Stimulated activated CD4-positive, alpha-beta T cell treated with anti-CD3 and anti-CD28 coated beads, Interleukin-12 subunit alpha, Interleukin-12 subunit beta, amount 100 ng/mL, for 4 hours (primary cell): ENCODE measurements around the gene KRTAP10-7.
"Not testable (repeated sequence)": the region's sequence is repeated elsewhere in the genome, so short reads cannot be mapped to it uniquely, and the experiment has no call there.

Experiments used
- DNase-seq: peaks from one replicate; pipeline ENCODE4 v3.0.0-alpha.2; 2020

KRTAP10-7 gene

DNA sequence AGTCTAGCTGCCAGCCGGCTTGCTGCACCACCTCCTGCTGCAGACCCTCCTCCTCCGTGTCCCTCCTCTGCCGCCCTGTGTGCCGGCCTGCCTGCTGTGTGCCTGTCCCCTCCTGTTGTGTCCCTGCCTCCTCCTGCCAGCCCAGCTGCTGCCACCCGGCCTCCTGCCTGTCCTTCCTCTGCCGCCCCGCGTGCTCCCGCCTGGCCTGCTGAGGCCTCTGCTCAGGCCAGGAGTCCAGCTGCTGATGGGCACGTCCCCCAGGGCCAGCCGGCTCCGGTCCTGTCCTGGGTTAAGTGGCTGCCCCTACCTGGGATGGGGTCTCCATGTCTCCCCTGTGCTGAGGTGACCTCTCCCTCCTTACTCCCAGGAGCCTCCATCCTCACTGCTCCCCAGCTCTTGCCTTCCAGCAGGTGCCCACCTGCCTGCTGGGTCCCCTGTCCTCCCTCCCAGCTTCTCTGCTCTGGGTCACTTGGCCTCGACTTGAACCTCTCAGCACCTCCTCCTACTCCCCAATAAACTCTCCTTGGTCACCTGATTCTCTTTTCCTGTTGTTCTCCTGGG lies 12.4 kb downstream of the KRTAP10-7 start:
- no peak for DNase-seq

DNA sequence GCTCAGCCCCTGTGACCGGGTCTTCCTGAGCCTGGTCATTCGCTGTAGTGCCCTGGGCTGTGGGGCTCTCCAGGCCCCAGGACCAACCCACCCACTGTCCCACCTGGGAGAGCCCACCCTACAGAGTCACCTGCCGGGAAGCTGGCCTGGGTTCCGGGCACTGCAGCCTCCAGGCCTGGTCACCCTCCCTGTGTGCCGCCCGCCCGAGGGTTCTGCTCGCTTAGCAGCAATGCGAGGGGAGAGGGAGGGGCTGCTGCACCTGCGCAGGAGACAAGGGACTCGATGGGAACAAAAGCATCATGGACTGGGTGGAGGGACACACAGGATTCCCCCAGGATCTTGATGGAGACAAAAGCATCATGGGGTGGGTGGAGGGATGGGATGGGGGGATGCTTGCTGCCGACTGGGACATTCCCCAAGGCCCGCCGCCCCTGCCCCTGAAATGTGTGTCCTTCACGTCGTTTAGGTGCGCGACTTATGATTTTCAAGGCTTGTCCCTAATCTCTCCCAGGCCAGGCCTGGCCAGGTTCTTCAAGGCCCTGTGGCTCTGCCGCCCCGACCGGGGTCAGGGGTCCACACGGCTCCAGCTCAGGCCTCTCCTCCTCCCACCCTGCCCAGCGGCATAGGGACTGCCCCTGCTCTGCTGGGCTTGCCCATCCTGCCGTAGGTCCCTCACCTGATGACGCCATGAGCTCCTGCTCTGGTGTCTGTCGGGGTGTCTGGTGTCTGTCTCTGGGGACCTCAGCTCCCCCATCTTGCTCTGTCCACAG lies 13.2 kb downstream of the KRTAP10-7 start:
- DNase-seq, result no peak

DNA sequence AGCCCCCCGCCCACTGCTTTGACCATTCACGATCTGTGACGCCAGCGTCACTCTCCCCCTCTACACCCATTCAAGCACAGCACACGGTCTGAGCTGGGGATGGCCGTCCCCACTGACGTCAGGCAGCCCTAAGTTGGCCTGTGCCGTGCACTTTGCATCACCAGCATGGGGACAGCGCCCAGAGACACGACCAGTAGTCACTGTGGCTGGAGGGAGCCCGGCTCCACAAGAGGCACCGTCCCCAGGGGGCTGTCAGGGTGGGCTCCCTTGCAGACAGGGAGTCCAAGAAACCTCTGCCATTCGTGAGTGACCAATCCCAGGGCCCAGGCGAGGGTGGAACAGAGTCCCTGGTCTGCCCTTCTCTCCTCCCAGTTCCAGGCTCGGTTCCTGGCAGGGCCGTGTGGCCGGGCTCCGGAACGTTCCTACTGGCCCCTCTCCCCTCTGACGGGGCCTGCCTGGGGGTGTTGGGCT lies 13.8 kb downstream of the KRTAP10-7 start:
- DNase-seq, result no peak

DNA sequence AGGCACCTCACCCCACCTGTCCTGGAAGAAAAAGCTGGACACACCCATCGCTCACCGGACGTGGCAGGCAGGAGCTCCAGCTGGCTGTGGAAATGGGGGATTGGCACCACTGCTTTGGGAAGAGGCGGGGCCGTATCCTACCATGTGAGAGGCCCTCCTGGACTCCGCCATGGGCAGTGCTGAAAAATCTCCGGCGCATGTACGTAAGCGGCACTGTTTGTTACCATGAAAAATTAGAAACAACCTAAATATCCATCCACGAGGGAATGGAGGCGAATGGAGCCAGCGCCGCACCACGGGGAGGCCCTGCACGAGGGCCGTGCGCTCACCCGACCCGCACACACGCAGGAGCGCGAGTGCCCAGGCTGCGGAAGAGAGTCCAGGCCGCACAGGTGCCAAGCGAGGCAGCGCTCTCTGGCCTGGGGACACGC lies 14.6 kb downstream of the KRTAP10-7 start:
- DNase-seq, result no peak

DNA sequence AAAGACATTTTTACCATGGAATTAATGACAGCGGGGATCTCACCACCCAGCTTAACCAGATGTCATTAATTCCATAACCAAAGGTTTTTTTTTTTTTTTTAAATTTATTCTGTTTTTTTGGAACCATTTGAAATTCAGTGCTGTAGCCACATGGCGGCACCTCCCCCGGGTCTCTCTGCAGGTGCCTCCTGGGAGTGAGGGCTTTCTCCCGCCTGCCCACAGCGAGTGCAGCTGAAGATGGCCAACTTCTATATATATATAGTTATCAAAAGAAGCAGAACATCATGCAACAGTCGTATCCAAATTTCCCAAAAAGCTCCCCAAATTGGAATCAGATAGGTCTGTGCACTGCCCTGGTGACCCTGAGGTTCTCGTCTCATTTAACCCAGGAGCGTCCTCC lies 15.1 kb downstream of the KRTAP10-7 start:
- DNase-seq, result no peak

DNA sequence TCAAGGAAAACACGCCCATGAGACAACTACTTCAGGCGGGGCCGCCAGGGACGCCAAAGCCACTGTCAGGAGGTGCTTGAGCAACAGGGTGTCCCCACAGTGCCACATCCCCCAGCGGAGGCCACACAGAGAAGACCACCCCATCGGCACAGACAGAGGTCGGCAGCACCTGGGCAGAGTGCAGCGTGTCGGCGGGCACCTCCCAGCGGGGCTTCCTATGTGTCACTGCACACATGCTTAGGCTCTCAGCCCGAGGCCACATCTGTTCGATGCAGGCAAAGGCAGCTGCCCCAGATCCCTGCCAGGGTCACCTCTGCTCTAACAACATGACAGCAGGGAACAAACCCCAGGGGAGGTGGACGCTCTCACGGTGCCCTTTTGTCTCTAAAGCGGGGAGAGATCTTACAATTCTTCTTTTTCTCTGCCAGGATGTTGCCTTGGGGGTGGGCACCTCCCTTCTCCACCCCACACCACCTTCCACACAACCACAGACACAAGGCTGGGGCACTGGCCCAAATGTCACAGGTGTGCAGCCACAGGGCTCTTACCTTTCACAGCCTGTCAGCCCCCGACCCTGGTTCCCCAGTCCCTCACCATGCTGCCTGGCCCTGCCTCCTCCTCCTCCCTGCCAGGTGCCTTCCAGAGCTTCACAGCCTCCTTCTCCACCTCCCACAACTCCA lies 15.7 kb downstream of the KRTAP10-7 start:
- DNase-seq, result no peak

DNA sequence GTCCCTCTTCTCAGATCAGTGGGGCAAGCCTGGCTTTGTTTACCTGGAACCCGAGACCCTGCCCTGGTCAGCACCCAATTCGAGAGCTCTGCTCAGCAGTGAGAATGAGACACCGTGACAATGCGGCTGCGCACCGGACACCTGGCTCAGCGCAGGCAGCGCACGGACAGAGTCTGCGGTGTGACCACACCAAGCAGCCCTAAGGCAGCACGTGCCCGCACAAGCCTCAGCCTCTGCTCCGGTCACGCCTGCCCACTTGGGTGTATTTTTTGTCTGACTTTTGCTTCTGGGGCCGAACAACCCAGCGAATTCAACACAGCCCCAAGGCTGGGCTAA lies 16.2 kb downstream of the KRTAP10-7 start:
- DNase-seq, result no peak

DNA sequence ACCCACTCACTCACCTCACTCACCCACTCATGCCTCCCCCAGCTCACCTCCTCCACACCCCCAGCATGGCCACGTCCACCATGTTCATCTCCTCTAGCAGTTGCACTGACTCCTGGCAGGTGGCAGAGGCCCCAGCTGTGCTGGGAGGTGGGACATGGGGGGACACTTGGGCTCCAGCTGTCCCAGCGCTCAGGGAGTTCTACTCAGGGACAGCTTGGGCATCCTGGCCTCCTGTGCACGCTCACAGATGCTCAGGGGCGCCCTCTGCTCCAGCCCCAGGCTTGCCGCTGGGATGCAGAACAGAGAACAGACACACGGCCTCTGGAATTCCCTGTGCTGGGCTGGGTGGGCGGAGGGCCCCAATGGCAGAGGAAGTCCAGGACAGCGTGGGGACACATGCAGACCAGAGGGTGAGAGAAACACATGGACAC lies 16.7 kb downstream of the KRTAP10-7 start:
- DNase-seq, result no peak

DNA sequence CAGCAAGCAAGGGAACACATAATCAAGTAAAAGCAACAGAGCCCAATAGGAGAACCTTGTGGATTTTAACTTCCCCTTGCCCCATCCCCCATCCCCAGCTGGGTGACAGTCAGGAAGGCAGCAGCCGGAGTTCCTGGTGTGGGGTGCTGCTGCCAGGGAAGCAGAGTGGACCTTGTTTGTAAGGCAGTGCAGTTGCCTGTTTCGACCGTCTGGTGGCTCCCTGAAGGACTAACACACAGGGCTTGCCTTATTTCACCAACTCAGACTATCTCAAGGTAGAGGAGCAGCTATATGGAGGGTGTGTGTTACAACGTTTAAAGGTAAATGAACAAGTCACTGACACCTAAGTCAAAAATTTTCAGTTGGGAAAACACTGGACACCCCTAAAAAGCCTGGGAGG lies 18.1 kb downstream of the KRTAP10-7 start:
- DNase-seq, result no peak

DNA sequence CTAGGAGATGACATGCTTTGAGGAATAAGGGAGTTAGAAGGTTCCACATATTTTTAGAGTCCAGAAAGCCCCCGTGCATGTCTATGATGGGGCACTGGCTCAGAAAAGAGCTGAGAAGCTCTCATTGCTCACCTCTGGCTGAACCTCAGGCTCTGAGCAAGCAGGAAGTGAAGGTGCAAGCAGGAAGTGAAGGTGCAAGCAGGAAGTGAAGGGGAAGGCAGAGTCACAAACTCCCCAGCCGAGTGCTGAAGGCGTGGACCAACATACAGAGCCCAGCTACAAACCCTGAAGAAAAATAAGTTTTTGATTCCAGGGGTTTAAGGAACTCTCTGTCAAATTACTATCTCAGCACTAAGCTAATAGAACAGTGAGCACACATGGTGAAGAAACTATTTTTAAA lies 18.5 kb downstream of the KRTAP10-7 start:
- peak; percentile 37 for DNase-seq

DNA sequence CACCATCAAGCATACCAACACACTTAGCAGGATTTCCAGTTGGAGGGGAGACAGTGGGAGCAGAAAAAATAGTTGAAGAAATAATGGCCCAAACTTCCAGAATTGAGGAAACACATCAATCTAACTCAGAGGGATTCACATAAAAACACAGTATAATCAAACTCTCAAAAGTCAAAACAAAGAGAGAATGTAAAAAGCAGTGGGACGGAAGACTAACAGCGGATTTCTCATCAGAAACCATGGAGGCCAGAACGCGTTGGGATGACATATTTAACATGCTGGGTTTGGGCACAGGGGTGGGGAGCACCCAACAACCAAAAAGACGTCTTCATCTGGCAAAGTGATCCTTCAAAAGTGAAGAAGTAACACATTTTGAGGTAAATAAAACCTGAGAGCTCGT lies 19.5 kb downstream of the KRTAP10-7 start:
- DNase-seq, result no peak

DNA sequence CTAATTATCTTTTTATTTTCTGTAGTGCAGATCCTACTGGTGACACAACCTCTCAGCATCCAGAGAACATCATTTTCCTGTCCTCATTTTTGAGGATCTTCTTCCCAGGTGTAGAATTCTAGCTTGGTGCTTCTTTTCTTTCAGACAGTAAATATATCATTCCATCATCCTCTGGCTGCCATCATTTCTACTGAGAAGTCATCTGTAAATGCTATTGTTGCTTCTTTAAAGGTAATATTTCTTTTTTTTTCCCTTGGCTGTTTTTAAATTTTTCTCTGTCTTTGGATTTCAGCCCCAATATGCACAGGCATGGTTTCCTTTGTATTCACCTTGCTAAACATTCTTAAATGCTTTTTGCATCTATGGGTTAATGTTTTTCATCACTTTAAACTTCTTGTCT lies 23.2 kb downstream of the KRTAP10-7 start:
- DNase-seq, result no peak

DNA sequence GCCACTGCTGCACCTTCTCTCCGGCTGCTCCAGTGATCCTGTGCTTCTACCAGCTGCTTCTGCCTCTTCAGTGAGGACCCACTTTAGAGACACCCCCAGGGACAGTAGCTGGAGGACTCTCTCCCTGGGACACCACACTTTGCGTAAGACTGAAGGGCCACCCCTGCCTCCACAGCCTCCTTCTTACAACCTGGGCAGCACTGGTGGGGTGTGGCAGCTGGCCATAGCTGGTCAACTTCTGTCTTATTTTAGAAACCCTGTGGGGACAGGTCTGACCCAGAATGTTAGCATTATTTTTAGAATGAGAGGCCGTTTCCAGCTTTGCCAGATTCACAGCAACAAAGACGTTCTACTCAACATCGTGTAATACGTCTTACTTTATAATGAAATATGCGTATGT lies 25.4 kb downstream of the KRTAP10-7 start:
- DNase-seq, result no peak

DNA sequence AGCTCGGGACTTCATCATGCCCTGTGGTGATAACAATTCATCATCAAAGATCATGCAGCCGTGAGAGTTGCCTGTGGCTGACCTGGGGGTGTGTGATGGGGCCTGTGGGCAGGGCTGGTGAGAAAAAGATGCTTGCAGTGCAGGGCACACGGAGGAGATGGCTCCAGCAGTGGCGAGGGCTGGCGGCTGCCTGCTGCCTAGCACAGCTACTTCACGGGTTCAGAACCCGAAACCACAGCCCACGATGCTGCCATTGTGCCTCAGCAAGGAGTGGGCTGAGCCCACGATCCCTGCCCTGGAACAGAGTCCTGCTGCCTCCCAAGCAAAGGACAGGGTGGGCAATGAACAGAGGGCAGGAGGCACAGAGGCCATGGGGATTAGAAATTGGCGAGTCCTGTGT lies 25.9 kb downstream of the KRTAP10-7 start:
- DNase-seq, result no peak

DNA sequence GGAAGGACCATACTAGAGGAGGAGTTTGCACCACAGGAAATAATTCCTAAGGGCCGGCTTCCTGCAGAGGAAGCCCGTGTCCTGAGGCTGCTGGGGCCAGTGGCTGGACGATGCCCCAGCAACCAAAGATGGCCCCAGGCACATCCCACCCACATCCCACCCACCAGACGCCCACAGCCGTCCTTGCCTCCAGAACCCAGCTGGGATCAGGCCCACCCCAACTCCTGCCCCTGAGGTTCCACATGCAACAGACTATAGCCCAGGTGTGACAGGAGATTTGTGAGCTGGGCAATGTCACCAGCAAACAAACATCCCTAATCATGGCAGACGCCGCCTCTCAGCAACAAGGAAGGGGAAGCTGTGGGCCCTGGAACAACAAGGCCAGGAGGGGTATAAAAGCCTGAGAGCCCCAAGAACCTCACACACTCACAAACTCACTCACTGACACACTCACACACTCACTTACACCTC lies 26.3 kb downstream of the KRTAP10-7 start, which contains the start of gene KRTAP10-9:
Gene KRTAP10-9 (plus strand): TSS at position 421 of the 471 bp plus-strand sequence. CDS start 79 bp downstream, outside the sequence.
- no peak for DNase-seq

DNA sequence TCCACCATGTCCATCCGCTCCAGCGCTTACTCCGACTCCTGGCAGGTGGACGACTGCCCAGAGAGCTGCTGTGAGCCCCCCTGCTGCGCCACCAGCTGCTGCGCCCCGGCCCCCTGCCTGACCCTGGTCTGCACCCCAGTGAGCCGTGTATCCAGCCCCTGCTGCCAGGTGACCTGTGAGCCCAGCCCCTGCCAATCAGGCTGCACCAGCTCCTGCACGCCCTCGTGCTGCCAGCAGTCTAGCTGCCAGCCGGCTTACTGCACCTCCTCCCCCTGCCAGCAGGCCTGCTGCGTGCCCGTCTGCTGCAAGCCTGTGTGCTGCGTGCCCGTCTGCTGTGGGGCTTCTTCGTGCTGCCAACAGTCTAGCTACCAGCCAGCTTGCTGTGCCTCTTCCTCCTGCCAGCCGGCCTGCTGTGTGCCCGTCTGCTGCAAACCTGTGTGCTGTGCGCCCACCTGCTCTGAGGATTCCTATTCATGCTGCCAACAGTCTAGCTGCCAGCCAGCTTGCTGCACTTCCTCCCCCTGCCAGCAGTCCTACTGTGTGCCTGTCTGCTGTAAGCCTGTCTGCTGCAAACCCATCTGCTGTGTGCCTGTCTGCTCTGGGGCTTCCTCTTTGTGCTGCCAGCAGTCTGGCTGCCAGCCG lies 26.9 kb downstream of the KRTAP10-7 start:
- not testable (repeated sequence) for DNase-seq

DNA sequence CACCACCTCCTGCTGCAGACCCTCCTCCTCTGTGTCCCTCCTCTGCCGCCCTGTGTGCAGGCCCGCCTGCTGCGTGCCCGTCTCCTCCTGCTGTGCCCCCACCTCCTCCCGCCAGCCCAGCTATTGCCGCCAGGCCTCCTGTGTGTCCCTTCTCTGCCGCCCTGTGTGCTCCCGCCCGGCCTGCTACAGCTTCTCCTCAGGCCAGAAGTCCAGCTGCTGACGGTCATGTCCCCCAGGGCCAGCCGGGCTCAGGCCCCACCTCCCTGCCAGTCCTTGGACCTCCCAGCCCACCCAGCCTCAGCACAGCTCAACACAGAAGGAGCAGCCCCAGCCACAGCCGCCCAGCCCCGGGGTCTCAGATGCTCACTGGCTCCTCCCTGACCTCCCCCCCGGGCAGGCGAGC lies 27.4 kb downstream of the KRTAP10-7 start:
- DNase-seq, result not testable (repeated sequence)

DNA sequence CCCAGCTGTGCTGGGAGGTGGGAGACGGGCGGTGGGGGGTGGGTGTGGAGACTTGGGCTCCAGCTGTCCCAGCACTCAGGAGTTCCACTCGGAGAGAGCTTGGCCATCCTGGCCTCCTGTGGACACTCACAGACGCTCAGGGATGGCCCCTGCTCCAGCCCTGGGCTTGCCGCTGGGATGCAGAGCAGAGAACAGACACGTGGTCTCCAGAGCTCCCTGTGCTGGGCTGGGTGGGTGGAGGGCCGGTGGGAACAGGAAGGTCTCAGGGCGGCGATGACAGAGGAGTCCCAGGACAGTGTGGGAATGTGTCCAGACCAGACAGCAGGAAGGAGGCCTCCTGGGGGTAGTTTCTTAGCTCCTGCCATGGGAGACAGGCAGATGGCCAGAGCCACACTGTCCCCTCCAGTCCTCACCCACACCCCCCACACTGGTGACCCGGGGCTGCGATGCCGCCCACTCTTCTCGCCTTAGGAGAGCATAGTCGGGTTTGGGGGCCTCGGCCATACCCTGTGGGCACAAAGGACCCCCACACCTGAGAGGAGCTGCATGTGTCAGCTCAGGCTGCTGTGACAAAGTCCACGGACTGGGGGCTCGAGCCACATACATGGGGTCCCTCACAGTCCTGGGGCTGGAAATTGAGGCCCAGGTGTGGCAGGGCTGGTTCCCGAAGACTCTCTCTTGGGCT lies 28.5 kb downstream of the KRTAP10-7 start:
- DNase-seq, result no peak

DNA sequence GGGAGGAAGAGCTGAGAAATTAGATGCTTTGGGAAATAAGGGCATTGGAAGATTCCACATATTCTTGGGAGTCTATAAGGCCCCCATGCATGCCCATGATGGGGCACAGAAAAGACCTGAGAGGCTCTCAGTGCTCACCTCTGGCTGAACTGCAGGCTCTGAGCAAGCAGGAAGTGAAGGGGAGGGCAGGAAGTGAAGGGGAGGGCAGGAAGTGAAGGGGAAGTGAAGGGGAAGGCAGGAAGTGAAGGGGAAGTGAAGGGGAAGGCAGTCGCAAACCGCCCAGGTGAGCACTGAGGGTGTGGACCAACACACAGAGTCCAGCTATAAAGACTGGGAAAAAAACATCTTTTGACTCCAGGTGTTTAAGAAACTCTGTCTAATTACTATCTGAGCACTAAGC lies 30.0 kb downstream of the KRTAP10-7 start:
- DNase-seq, result no peak

DNA sequence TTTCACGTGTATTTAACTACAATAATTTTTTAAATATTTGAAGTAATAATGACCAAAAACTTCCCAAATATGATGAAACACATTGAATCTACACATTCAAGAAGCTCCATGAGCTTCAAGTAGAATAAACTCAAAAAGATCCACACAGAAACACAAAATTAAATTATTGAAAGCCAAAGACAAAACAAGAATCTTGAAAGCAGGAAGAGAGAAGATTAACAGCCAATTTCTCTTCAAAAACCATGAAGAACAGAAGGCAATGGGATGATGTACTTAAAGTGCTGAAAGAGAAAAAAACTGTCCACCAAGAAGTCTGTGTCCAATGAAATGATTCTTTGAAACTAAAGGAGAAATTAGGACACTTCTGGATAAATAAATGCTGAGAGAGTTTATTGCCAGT lies 31.7 kb downstream of the KRTAP10-7 start:
- no peak for DNase-seq

DNA sequence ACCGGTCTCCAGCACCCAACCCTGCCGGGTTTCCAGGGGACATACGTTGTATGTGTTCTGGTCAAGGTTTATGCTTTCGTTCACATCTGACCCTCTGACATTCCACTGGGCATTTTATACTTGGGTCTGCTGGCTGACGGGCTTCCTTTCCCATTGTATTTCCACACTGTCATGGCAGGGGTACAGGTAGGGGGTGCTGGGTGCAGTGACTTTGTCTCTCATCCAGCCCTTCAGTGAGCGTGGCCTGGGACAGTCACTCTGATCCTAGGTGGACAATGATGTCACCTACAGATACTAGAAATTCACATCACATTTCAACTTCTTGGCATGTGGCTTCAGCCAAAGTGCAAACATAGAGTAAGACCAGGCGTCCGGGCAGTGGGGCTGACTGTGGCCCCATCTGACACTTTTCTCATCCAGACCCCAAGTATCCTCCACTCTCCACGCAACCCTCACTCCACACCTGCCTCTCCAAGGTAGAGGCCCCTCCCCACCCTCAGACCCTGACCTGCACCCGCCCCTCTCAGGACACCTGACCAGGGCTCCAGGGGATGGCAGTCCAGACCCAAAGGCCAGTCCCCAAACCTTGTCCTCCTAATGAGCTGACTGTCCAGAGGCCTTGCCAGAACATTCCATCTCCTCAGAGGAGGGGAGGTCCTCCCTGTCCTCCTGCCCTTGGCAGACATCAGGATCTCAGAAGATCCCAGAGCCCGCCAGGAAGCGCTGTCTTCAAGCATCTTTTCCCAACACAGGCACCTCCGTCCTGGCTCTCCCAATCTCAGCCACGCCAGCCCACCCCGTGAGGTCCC lies 36.0 kb downstream of the KRTAP10-7 start:
- no peak for DNase-seq
